ENCODE data around the gene CD86. TPM values are rescaled to one million over a fixed set of nuclear protein-coding genes. Genes with fewer than 3 reads are reported as not detected.

The CD86 gene
- total RNA-seq, 1 donor from 2014 or later = not detected

DNA sequence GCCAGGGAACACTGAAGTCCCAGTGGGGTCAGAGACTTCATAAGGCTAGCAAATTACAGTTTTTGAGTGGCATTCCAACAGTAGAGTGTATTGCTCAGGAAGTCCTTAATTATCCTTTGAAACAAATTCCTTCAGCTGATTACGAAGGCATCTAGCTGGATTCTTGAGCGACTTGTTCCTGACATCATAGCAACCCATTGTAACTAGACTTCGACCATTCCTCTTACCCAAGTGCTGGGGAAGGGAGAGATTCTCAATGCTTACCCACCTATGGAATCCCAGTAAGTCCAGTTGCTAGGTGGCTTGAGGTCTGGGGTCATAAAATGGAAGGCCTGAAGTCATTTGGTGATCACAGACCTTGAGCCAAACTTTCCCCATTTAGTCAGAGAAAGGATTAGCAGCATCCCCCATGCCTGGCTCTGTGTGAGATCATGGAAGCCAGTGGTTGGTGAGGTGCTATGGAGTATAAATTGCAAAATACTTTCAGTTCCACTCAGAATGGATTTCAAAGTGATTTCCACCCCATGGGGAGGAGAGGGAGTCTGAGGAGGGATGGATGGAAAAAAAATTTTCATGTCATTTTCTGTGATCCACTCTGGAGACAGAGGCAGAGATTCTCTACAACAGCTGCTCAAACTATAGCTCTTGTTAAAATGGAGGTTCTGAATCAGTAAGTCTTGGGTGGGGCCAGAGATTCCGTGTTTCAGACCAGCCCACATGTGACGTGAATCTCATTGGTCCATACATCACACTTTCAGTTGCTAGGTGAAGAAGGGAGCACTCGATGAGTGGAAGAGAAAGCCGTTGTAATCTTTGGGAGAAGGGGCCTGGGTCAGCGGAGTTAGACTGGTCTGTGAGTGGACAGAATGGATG is 45.7 kb downstream of the CD86 start:
- no peaks in the 10 kb centered on the region for H3K9me3 ChIP-seq
- H3K4me1 ChIP-seq = no peaks in the 10 kb centered on the region
- no peak for TF ChIP-seq CTCF (IDR thresholded peaks at IDR 0.05)
- H3K36me3 ChIP-seq = no peaks in the 10 kb centered on the region
- no peak overlapping the region for H3K4me3 ChIP-seq
- H3K27me3 ChIP-seq = no peaks in the 10 kb centered on the region
- no peak for DNase-seq (ENCODE audit: low spot score in 2 of 2)
- H3K27ac ChIP-seq = no peak overlapping the region
- intact Hi-C loops (cut with DNase I) = no loop called here

- Histone ChIP-seq H3K36me3 (no peaks in the 10 kb centered on the region), H3K27ac (no peak overlapping the region), H3K9me3 (no peaks in the 10 kb centered on the region), H3K27me3 (no peaks in the 10 kb centered on the region), H3K4me3 (no peak overlapping the region), H3K4me1 (no peaks in the 10 kb centered on the region)
- TF ChIP-seq CTCF (IDR thresholded peaks at IDR 0.05) = peak in 1 of 3 experiments; percentile 13
- intact Hi-C loops (cut with DNase I) = no loop called here
- DNase-seq (ENCODE audit: low spot score in 2 of 2) = no peak
These were observed 46.5 kb downstream of the CD86 start for GRCh38 chr3:122101646-122102045.

GRCh38 chr3:122102191-122102935 is 47.2 kb downstream of the CD86 start:
- Histone ChIP-seq H3K27ac (no peak overlapping the region), H3K36me3 (no peaks in the 10 kb centered on the region), H3K27me3 (no peaks in the 10 kb centered on the region), H3K9me3 (no peaks in the 10 kb centered on the region), H3K4me3 (no peak overlapping the region), H3K4me1 (no peaks in the 10 kb centered on the region)
- intact Hi-C loops (cut with DNase I) = no loop called here
- no peak for DNase-seq (ENCODE audit: low spot score in 2 of 2)
- no peak for TF ChIP-seq CTCF (IDR thresholded peaks at IDR 0.05)

DNA sequence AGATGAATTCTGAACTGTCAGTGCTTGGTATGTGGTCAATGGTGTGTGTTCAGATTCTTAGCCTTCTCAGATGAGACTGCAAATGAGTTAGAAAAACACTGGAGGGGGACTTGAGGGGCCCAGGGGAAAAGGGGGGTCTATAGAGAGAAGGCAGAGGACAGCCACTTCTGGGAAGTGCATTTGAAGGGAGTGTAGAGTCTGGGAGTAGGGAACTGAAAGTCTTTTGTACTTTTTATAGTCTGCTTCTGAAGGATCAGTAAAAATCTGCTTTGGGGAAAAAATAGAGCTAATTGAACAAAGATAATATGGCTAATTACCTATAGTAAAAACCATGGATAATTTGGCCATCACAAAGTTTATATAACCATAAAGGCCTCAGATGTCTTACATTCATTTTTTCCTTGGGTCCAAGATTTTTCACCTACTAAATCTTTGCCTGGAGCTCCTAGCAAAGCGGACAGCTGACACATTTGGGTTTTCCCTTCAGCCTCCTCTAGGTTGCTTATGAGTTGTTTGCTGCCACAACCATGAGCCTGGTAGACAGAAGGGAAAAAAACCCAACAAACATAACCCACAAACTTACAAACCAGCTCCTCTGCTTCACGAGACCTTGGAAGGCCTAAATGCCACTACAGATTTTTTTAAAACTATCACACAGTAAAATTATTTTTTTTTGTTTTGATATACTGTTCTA is 48.8 kb downstream of the CD86 start:
- H3K27me3 ChIP-seq = no peaks in the 10 kb centered on the region
- intact Hi-C loops (cut with DNase I) = no loop called here
- no peak for DNase-seq (ENCODE audit: low spot score in 2 of 2)
- no peaks in the 10 kb centered on the region for H3K9me3 ChIP-seq
- TF ChIP-seq CTCF (IDR thresholded peaks at IDR 0.05) = no peak
- H3K4me3 ChIP-seq = no peak overlapping the region
- no peaks in the 10 kb centered on the region for H3K36me3 ChIP-seq
- no peaks in the 10 kb centered on the region for H3K4me1 ChIP-seq
- no peak overlapping the region for H3K27ac ChIP-seq

DNA sequence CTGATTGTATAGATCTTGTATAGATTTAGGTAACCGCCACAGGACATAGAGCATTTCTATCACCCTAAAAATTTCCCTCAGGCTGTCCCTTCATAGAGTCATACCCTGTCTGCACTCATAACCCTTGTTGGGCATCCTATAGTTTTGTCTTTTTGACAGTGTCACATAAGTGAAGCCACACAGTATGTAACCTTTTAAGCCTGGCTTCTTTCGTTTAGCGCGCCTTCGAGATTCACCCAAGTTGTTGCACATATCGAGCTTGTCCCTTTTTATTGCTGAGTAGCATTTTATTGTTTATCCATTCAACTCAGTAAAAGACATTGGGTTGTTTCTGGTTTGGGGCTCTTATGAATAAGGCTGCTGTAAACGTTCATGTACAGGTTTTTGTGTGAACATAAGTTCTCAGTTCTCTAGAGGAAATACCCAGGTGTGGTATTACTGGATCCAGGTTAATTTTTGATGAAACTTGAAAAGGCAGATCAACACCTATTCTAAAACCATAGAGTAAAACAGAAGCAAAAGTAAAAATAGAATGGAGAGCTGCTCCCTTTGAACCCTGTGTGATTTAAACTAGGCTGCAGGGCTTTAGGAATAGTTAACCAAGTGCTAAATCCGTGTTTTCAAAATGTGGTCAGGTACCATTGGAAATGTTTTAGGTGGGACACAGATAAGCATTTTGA is 49.5 kb downstream of the CD86 start:
- no peaks in the 10 kb centered on the region for H3K36me3 ChIP-seq
- no peak overlapping the region for H3K4me3 ChIP-seq
- TF ChIP-seq CTCF (IDR thresholded peaks at IDR 0.05) = no peak
- no peaks in the 10 kb centered on the region for H3K27me3 ChIP-seq
- no peak overlapping the region for H3K27ac ChIP-seq
- H3K4me1 ChIP-seq = no peaks in the 10 kb centered on the region
- DNase-seq (ENCODE audit: low spot score in 2 of 2) = no peak
- H3K9me3 ChIP-seq = no peaks in the 10 kb centered on the region
- intact Hi-C loops (cut with DNase I) = no loop called here

Measured in ascending aorta (tissue), 2 donors.